DOHH2 (cell line): ENCODE results near the gene DCTN2.

Source experiments
- H3F3A ChIP-seq: fragments of 200-600 bp; sonication (generic), shearing (Covaris generic); 2 replicates; pipeline ENCODE4 v1.6.0; 2016; ENCODE audit warnings: antibody characterized with exemption, mild to moderate bottlenecking; ENCODE audit not compliant: control insufficient read depth, insufficient read depth
- H3K27ac ChIP-seq: fragments of 200-600 bp; sonication (generic); 2 replicates; pipeline ENCODE4 v1.5.1; 2014; ENCODE audit warnings: low read depth, mild to moderate bottlenecking, low read length, moderate library complexity
- H3K27me3 ChIP-seq: fragments of 200-600 bp; sonication (generic); 2 replicates; pipeline ENCODE4 v1.6.1; 2014; ENCODE audit warnings: mild to moderate bottlenecking, low read length, mixed read lengths; ENCODE audit not compliant: control insufficient read depth
- H3K36me3 ChIP-seq: fragments of 200-600 bp; sonication (generic); 2 replicates; pipeline ENCODE4 v1.6.1; 2014; ENCODE audit warnings: mild to moderate bottlenecking, low read length, moderate library complexity, mixed read lengths; ENCODE audit not compliant: control insufficient read depth
- H3K4me1 ChIP-seq: fragments of 200-600 bp; sonication (generic); 2 replicates; pipeline ENCODE4 v1.6.1; 2014; ENCODE audit warnings: mild to moderate bottlenecking, low read length, mixed read lengths; ENCODE audit not compliant: control insufficient read depth
- H3K4me2 ChIP-seq: fragments of 200-600 bp; sonication (generic); 2 replicates; pipeline ENCODE4 v1.6.0; 2014; ENCODE audit warnings: mild to moderate bottlenecking, low read length, moderate library complexity
- H3K4me3 ChIP-seq: fragments of 200-600 bp; sonication (generic); 2 replicates; pipeline ENCODE4 v1.5.1; 2014; ENCODE audit warnings: mild to moderate bottlenecking, low read length, mixed read lengths
- H3K79me2 ChIP-seq: fragments of 200-600 bp; sonication (generic); 2 replicates; pipeline ENCODE4 v1.6.1; 2014; ENCODE audit warnings: mild to moderate bottlenecking, low read length, mixed read lengths; ENCODE audit not compliant: control insufficient read depth
- H3K9me2 ChIP-seq: fragments of 200-600 bp; sonication (generic); replicated peaks from 2 replicates; pipeline ENCODE4 v1.6.1; 2014; ENCODE audit warnings: mild to moderate bottlenecking, low read length, mixed read lengths; ENCODE audit not compliant: control insufficient read depth
- H3K9me3 ChIP-seq: fragments of 200-600 bp; sonication (generic); 2 replicates; pipeline ENCODE4 v1.6.1; 2014; ENCODE audit warnings: antibody characterized with exemption, low read length, mixed read lengths; ENCODE audit not compliant: control insufficient read depth, insufficient read depth
- H4K20me1 ChIP-seq: fragments of 200-600 bp; sonication (generic); 2 replicates; pipeline ENCODE4 v1.6.0; 2014; ENCODE audit warnings: low read depth, mild to moderate bottlenecking, antibody characterized with exemption, low read length, moderate library complexity; ENCODE audit not compliant: control insufficient read depth, insufficient read depth
- CTCF ChIP-seq: fragments of 200-600 bp; sonication (generic); IDR thresholded peaks from one replicate; pipeline ENCODE4 v1.5.1; 2014; ENCODE audit warnings: antibody characterized with exemption, mild to moderate bottlenecking, low read depth, low read length; ENCODE audit not compliant: poor library complexity, severe bottlenecking
- EZH2phosphoT487 ChIP-seq: fragments of 200-600 bp; sonication (generic); IDR thresholded peaks from 2 replicates; pipeline ENCODE4 v1.6.1; 2017; ENCODE audit warnings: borderline replicate concordance, mild to moderate bottlenecking, antibody characterized with exemption, low read length, moderate library complexity, mixed read lengths

The DCTN2 gene

GRCh38 chr12:57541717-57542116 lies 5.3 kb downstream of the DCTN2 start:
- TF ChIP-seq EZH2phosphoT487 (no peak), CTCF (no peak)
- Histone ChIP-seq H3K9me3 (no peaks in the 10 kb centered on the region), H3K9me2 (no peaks in the 10 kb centered on the region), H3K27me3 (no peaks in the 10 kb centered on the region), H3K4me2 (no peak overlapping the region), H4K20me1 (no peaks in the 10 kb centered on the region), H3K4me1 (peaks cover 17% of the 10 kb centered on the region), H3K4me3 (no peak overlapping the region), H3K27ac (no peak overlapping the region), H3K36me3 (peaks cover 29% of the 10 kb centered on the region), H3K79me2 (peaks cover 29% of the 10 kb centered on the region), H3F3A (peaks cover 3% of the 10 kb centered on the region; the same call in 1 of the 2 replicates)

GRCh38 chr12:57541001-57541400 lies 6.0 kb downstream of the DCTN2 start:
- Histone ChIP-seq H4K20me1 (no peaks in the 10 kb centered on the region), H3K4me1 (peaks cover 13% of the 10 kb centered on the region), H3K9me2 (no peaks in the 10 kb centered on the region), H3K79me2 (peaks cover 22% of the 10 kb centered on the region), H3K27ac (no peak overlapping the region), H3K27me3 (no peaks in the 10 kb centered on the region), H3K4me2 (no peak overlapping the region), H3K9me3 (no peaks in the 10 kb centered on the region), H3F3A (peaks cover 3% of the 10 kb centered on the region; the same call in 1 of the 2 replicates), H3K36me3 (peaks cover 27% of the 10 kb centered on the region), H3K4me3 (no peak overlapping the region)
- TF ChIP-seq EZH2phosphoT487 (no peak), CTCF (no peak)

GRCh38 chr12:57539134-57539768 lies 7.7 kb downstream of the DCTN2 start:
- Histone ChIP-seq H3K79me2 (peaks cover 7% of the 10 kb centered on the region), H3K9me3 (no peaks in the 10 kb centered on the region), H3K27ac (no peak overlapping the region), H3K4me3 (no peak overlapping the region), H3K9me2 (no peaks in the 10 kb centered on the region), H3K27me3 (no peaks in the 10 kb centered on the region), H4K20me1 (no peaks in the 10 kb centered on the region), H3F3A (peaks cover 3% of the 10 kb centered on the region; the same call in 1 of the 2 replicates), H3K4me1 (no peaks in the 10 kb centered on the region), H3K4me2 (no peak overlapping the region), H3K36me3 (peaks cover 29% of the 10 kb centered on the region)
- TF ChIP-seq EZH2phosphoT487 (no peak), CTCF (no peak)
